HEK293 (cell line): ENCODE results near the gene APBA1.
A peak's percentile ranks its signal among the peaks of the same experiment; 100 is the strongest.

Experiments
- BCL11A ChIP-seq: fragments of 450-650 bp; formaldehyde crosslinking; IDR thresholded peaks from 2 replicates; pipeline ENCODE4 v1.5.1; 2016; ENCODE audit warnings: low read depth, missing biosample characterization, missing genetic modification characterization
- KLF17 ChIP-seq: fragments of 450-650 bp; formaldehyde crosslinking; IDR thresholded peaks from 2 replicates; pipeline ENCODE4 v1.5.1; 2016; ENCODE audit warnings: missing biosample characterization, missing genetic modification characterization
- KLF7 ChIP-seq: fragments of 450-650 bp; formaldehyde crosslinking; IDR thresholded peaks from 2 replicates; pipeline ENCODE4 v1.5.1; 2016; ENCODE audit warnings: missing biosample characterization, missing genetic modification characterization, borderline replicate concordance
- KLF8 ChIP-seq: fragments of 450-650 bp; formaldehyde crosslinking; IDR thresholded peaks from 2 replicates; pipeline ENCODE4 v1.5.1; 2016; ENCODE audit warnings: missing biosample characterization, missing genetic modification characterization
- MZF1 ChIP-seq: fragments of 450-650 bp; formaldehyde crosslinking; IDR thresholded peaks from 2 replicates; pipeline ENCODE4 v1.5.1; 2017; ENCODE audit warnings: missing biosample characterization, missing genetic modification characterization, borderline replicate concordance
- OSR2 ChIP-seq: fragments of 450-650 bp; formaldehyde crosslinking; IDR thresholded peaks from 2 replicates; pipeline ENCODE4 v1.5.1; 2016; ENCODE audit warnings: missing biosample characterization, missing genetic modification characterization
- PRDM4 ChIP-seq: fragments of 450-650 bp; formaldehyde crosslinking; IDR thresholded peaks from 2 replicates; pipeline ENCODE4 v1.5.1; 2017; ENCODE audit warnings: missing biosample characterization, missing genetic modification characterization
- RBAK ChIP-seq: fragments of 450-650 bp; formaldehyde crosslinking; IDR thresholded peaks from 2 replicates; pipeline ENCODE4 v1.5.1; 2016; ENCODE audit warnings: missing biosample characterization, missing genetic modification characterization
- ZBTB10 ChIP-seq: fragments of 450-650 bp; formaldehyde crosslinking; IDR thresholded peaks from 2 replicates; pipeline ENCODE4 v1.5.1; 2016; ENCODE audit warnings: missing biosample characterization, missing genetic modification characterization
- ZBTB7A ChIP-seq: fragments of 450-650 bp; formaldehyde crosslinking; IDR thresholded peaks from 2 replicates; pipeline ENCODE4 v1.5.1; 2016; ENCODE audit warnings: low read depth, missing biosample characterization, missing genetic modification characterization
- ZBTB8A ChIP-seq: fragments of 450-650 bp; formaldehyde crosslinking; IDR thresholded peaks from 2 replicates; pipeline ENCODE4 v1.5.1; 2016; ENCODE audit warnings: missing biosample characterization, missing genetic modification characterization
- ZEB2 ChIP-seq: fragments of 450-650 bp; formaldehyde crosslinking; IDR thresholded peaks from 2 replicates; pipeline ENCODE4 v1.5.1; 2016; ENCODE audit warnings: missing biosample characterization, missing genetic modification characterization
- ZNF121 ChIP-seq: fragments of 450-650 bp; formaldehyde crosslinking; IDR thresholded peaks from 2 replicates; pipeline ENCODE4 v1.5.1; 2016; ENCODE audit warnings: missing biosample characterization, missing genetic modification characterization
- ZNF140 ChIP-seq: fragments of 450-650 bp; formaldehyde crosslinking; IDR thresholded peaks from 2 replicates; pipeline ENCODE4 v1.5.1; 2016; ENCODE audit warnings: missing biosample characterization, missing genetic modification characterization
- ZNF148 ChIP-seq: fragments of 450-650 bp; formaldehyde crosslinking; IDR thresholded peaks from 2 replicates; pipeline ENCODE4 v1.5.0; 2017; ENCODE audit warnings: missing biosample characterization, missing genetic modification characterization, borderline replicate concordance
- ZNF184 ChIP-seq: fragments of 450-650 bp; IDR thresholded peaks from 2 replicates; pipeline ENCODE4 v1.5.1; 2018; ENCODE audit warnings: missing biosample characterization, mild to moderate bottlenecking, missing genetic modification characterization
- ZNF280D ChIP-seq: fragments of 450-650 bp; formaldehyde crosslinking; IDR thresholded peaks from 2 replicates; pipeline ENCODE4 v1.5.1; 2016; ENCODE audit warnings: missing biosample characterization, missing genetic modification characterization
- ZNF335 ChIP-seq: fragments of 450-650 bp; formaldehyde crosslinking; conservative IDR thresholded peaks from 2 replicates; pipeline ENCODE4 v1.5.1; 2016; ENCODE audit warnings: missing biosample characterization, missing genetic modification characterization
- ZNF391 ChIP-seq: fragments of 450-650 bp; formaldehyde crosslinking; IDR thresholded peaks from 2 replicates; pipeline ENCODE4 v1.5.1; 2016; ENCODE audit warnings: low read depth, missing biosample characterization, missing genetic modification characterization, borderline replicate concordance
- ZNF398 ChIP-seq: fragments of 450-650 bp; formaldehyde crosslinking; IDR thresholded peaks from 2 replicates; pipeline ENCODE4 v1.5.1; 2017; ENCODE audit warnings: missing biosample characterization, missing genetic modification characterization
- ZNF48 ChIP-seq: fragments of 450-650 bp; formaldehyde crosslinking; IDR thresholded peaks from 2 replicates; pipeline ENCODE4 v1.5.1; 2016; ENCODE audit warnings: missing biosample characterization, missing genetic modification characterization
- ZNF544 ChIP-seq: fragments of 450-650 bp; formaldehyde crosslinking; IDR thresholded peaks from 2 replicates; pipeline ENCODE4 v1.5.0; 2017; ENCODE audit warnings: missing biosample characterization, missing genetic modification characterization
- ZNF558 ChIP-seq: fragments of 450-650 bp; formaldehyde crosslinking; IDR thresholded peaks from 2 replicates; pipeline ENCODE4 v1.5.1; 2016; ENCODE audit warnings: missing biosample characterization, missing genetic modification characterization
- ZNF626 ChIP-seq: fragments of 450-650 bp; sonication (Bioruptor Pico); formaldehyde crosslinking; IDR thresholded peaks from 2 replicates; pipeline ENCODE4 v1.5.1; 2018; ENCODE audit warnings: missing biosample characterization, missing genetic modification characterization, inconsistent platforms
- ZNF747 ChIP-seq: fragments of 450-650 bp; formaldehyde crosslinking; IDR thresholded peaks from 2 replicates; pipeline ENCODE4 v1.5.1; 2016; ENCODE audit warnings: missing biosample characterization, missing genetic modification characterization
- ZSCAN23 ChIP-seq: fragments of 450-650 bp; formaldehyde crosslinking; IDR thresholded peaks from 2 replicates; pipeline ENCODE4 v1.5.1; 2016; ENCODE audit warnings: missing biosample characterization, missing genetic modification characterization

Gene APBA1

GRCh38 chr9:69672596-69673310, 582 bp upstream of the APBA1 start (continued):
- TF ChIP-seq ZBTB10 (no peak), ZNF148 (tag by site-specific recombination) (no peak), BCL11A (no peak), ZNF558 (tag by site-specific recombination) (no peak), ZBTB7A (tag by site-specific recombination) (no peak), ZNF140 (tag by site-specific recombination) (no peak), ZNF626 (tag by site-specific recombination) (no peak), PRDM4 (tag by site-specific recombination) (no peak), MZF1 (tag by site-specific recombination) (no peak), ZNF280D (tag by site-specific recombination) (no peak), KLF17 (tag by site-specific recombination) (no peak), ZNF391 (no peak), ZNF184 (no peak), RBAK (no peak), ZNF544 (tag by site-specific recombination) (no peak), ZBTB8A (tag by site-specific recombination) (peak; percentile 64), KLF7 (tag by site-specific recombination) (no peak), ZSCAN23 (tag by site-specific recombination) (no peak), ZNF48 (tag by site-specific recombination) (no peak), ZEB2 (peak; percentile 56; the same call in 1 of the 2 replicates), ZNF121 (no peak), ZNF335 (tag by site-specific recombination) (peak; percentile 83), KLF8 (no peak), OSR2 (tag by site-specific recombination) (no peak), ZNF747 (tag by site-specific recombination) (no peak), ZNF398 (tag by site-specific recombination) (peak; percentile 15; the same call in 1 of the 2 replicates)
